ENCODE data around the gene ORMDL2. TPM values are rescaled to one million over a fixed set of nuclear protein-coding genes. Genes with fewer than 3 reads are reported as not detected.

Gene ORMDL2
- total RNA-seq, 2 donors from 2014 or later, result 59.3 to 93.3 TPM

GRCh38 chr12:55816881-55817344, 928 bp upstream of the ORMDL2 start:
- no peaks in the 10 kb centered on the region for H3K9me3 ChIP-seq
- peaks cover 15% of the 10 kb centered on the region for H3K4me1 ChIP-seq
- TF ChIP-seq, protein P1, sequence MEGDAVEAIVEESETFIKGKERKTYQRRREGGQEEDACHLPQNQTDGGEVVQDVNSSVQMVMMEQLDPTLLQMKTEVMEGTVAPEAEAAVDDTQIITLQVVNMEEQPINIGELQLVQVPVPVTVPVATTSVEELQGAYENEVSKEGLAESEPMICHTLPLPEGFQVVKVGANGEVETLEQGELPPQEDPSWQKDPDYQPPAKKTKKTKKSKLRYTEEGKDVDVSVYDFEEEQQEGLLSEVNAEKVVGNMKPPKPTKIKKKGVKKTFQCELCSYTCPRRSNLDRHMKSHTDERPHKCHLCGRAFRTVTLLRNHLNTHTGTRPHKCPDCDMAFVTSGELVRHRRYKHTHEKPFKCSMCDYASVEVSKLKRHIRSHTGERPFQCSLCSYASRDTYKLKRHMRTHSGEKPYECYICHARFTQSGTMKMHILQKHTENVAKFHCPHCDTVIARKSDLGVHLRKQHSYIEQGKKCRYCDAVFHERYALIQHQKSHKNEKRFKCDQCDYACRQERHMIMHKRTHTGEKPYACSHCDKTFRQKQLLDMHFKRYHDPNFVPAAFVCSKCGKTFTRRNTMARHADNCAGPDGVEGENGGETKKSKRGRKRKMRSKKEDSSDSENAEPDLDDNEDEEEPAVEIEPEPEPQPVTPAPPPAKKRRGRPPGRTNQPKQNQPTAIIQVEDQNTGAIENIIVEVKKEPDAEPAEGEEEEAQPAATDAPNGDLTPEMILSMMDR (IDR thresholded peaks at IDR 0.05), result no peak
- no peak for DNase-seq
- peak overlapping the region; percentile 73 to 100 for H3K9ac ChIP-seq (ENCODE audit: low read depth in 2 of 2, low read length in 2 of 2)
- H3K27ac ChIP-seq, result peak overlapping the region; percentile 56
- H3K4me3 ChIP-seq, result peak overlapping the region; percentile 48
- H3K36me3 ChIP-seq, result no peaks in the 10 kb centered on the region
- intact Hi-C loops (cut with DNase I), result no loop called here
- no peaks in the 10 kb centered on the region for H3K27me3 ChIP-seq

GRCh38 chr12:55818140-55818728, 393 bp downstream of the ORMDL2 start:
- peaks cover 15% of the 10 kb centered on the region for H3K4me1 ChIP-seq
- H3K27me3 ChIP-seq, result no peaks in the 10 kb centered on the region
- no peaks in the 10 kb centered on the region for H3K9me3 ChIP-seq
- peak overlapping the region; percentile 71 for H3K27ac ChIP-seq
- DNase-seq, result no peak
- intact Hi-C loops (cut with DNase I), result no loop called here
- no peaks in the 10 kb centered on the region for H3K36me3 ChIP-seq
- TF ChIP-seq, protein P1 (IDR thresholded peaks at IDR 0.05), result no peak
- H3K4me3 ChIP-seq, result peak overlapping the region; percentile 61
- peak overlapping the region; percentile 70 to 100 for H3K9ac ChIP-seq (ENCODE audit: low read depth in 2 of 2, low read length in 2 of 2)

DNA sequence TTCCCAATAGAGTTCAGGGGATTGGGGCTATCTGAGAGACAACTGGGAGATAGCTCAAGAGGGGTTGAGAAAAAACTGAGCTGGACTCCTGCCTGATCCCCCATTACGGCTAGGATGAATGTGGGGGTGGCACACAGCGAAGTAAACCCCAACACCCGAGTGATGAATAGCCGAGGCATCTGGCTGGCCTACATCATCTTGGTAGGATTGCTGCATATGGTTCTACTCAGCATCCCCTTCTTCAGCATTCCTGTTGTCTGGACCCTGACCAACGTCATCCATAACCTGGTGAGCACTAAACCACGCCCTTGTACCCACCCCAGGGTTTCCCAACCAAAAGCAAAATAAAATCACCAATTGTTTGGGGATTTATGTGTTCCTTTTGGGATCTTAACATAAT, 1.0 kb downstream of the ORMDL2 start:
- H3K27me3 ChIP-seq, result no peaks in the 10 kb centered on the region
- H3K9me3 ChIP-seq, result no peaks in the 10 kb centered on the region
- TF ChIP-seq, protein P1 (IDR thresholded peaks at IDR 0.05), result no peak
- intact Hi-C loops (cut with DNase I), result no loop called here
- H3K4me3 ChIP-seq, result peak overlapping the region; percentile 61
- no peak overlapping the region for H3K27ac ChIP-seq
- H3K36me3 ChIP-seq, result no peaks in the 10 kb centered on the region
- no peak for DNase-seq
- H3K9ac ChIP-seq (ENCODE audit: low read depth in 2 of 2, low read length in 2 of 2), result peak overlapping the region in 1 of 2 donors; percentile 100
- peaks cover 15% of the 10 kb centered on the region for H3K4me1 ChIP-seq

DNA sequence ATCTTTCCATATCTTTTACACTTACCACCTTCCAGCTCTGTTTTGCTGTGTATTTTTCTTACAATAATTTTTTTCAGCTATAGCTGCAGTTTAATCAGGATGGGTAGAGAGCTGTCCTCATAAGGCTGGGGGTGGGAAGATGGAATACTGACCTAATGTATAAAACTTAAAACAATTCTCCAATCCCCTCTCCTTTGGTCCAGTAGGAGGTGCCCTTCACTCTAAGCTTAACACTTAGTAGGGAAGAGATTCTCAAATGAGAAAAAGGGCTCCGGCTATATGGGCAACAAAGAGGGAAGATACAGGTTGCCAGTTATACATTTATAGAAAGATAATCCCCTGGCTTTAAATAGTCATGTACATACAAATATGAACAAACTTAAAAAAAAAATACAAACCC, 2.8 kb downstream of the ORMDL2 start:
- Histone ChIP-seq H3K9me3 (no peaks in the 10 kb centered on the region), H3K27ac (no peak overlapping the region), H3K36me3 (no peaks in the 10 kb centered on the region), H3K4me3 (no peak overlapping the region), H3K27me3 (no peaks in the 10 kb centered on the region), H3K4me1 (peaks cover 11% of the 10 kb centered on the region), H3K9ac (ENCODE audit: low read depth in 2 of 2, low read length in 2 of 2) (peak overlapping the region in 1 of 2 donors; percentile 43)
- intact Hi-C loops (cut with DNase I), result no loop called here
- no peak for DNase-seq
- TF ChIP-seq, protein P1 (IDR thresholded peaks at IDR 0.05), result no peak

DNA sequence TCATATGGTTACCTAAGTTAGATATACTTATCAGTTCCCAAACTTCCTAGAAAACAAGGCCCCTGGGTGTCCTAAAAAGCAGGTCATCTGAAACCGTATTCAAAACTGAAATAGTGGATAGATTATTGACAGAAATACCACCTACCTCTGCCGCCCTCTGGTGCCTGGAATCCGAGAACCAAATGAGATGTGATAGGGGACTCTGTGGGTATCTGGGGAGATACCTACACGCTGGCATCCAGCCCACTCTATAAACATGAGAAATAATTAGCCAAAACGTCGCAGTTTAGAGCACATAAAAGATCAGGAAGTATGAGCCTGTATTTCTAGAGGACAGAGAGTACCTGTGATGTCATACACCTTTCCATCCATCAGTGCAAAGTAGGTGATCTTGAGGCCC, 4.4 kb downstream of the ORMDL2 start:
- peak; percentile 37 for DNase-seq
- H3K27ac ChIP-seq, result no peak overlapping the region
- H3K9me3 ChIP-seq, result no peaks in the 10 kb centered on the region
- TF ChIP-seq, protein P1 (IDR thresholded peaks at IDR 0.05), result no peak
- no peak overlapping the region for H3K9ac ChIP-seq (ENCODE audit: low read depth in 2 of 2, low read length in 2 of 2)
- no peaks in the 10 kb centered on the region for H3K36me3 ChIP-seq
- no peaks in the 10 kb centered on the region for H3K27me3 ChIP-seq
- intact Hi-C loops (cut with DNase I), result no loop called here
- H3K4me1 ChIP-seq, result peaks cover 7% of the 10 kb centered on the region
- H3K4me3 ChIP-seq, result no peak overlapping the region

All from colonic mucosa (tissue), 4 donors.